HTERT RPE-1 (cell line): Measurements from ENCODE around the gene HTRA3.

Source experiments
- in situ Hi-C: fragments of 300-500 bp; cut with MboI; formaldehyde crosslinking; loops from 4 replicates; pipeline ENCODE4 v1.14.3; 2020; ENCODE audit warnings: low sequenced_read_pairs

HTRA3 gene

DNA sequence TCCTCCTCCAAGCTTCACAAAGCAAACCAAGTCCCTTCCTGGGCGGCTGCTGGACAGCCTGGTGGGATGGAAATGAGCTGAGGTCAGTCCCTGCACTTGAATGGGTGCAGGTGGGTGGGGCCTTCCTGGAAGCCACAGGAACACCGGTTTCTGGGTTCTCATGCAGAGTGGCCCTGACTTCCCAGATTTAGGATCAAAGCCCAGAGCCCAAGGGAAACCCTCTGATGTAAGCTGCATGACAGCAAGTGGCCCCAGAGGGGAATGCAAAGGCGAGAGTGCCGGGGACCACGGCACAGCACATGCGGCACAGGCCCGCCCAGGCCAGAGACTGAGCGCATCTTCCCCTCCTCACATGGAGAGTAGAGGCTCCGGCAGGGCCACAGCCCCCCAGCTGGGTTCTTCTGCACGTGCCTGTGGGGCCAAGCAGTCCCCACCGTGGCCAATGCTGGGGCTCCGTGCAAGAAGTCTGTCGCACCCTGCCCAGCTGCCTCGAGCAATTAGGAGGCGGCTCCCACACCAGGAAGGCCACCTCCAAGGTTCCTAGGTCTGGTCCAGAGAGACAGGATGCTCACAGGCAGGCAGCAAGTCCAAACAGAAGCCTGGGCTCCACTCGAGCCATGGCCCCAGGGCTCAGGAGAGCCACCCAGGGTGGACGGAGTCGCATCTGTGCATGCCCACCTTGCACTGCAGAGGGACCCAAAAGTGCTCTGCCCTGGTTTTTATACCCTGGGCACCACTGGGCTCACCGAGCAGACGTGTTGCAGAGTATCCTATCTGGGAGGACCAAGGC lies 83.0 kb downstream of the HTRA3 start:
- in situ Hi-C loops, result no loop called here

- in situ Hi-C loops, result no loop called here
Measured at GRCh38 chr4:8353158-8353669, 83.7 kb downstream of the HTRA3 start.

- in situ Hi-C loops, result no loop called here
Measured at GRCh38 chr4:8353912-8354453, 84.4 kb downstream of the HTRA3 start.

GRCh38 chr4:8355306-8355705 lies 85.8 kb downstream of the HTRA3 start:
- in situ Hi-C loops, result no loop called here

GRCh38 chr4:8355864-8356565 lies 86.5 kb downstream of the HTRA3 start:
- in situ Hi-C loops, result no loop called here
